K562 (cell line): ENCODE measurements around the gene PIP5KL1.

Source experiments
- CTCF ChIP-seq, 3 experiments: IDR thresholded peaks in 2 of 3; conservative IDR thresholded peaks in 1 of 3; 2 replicates each; pipeline ENCODE4 v1.5.1; 2011 to 2012; ENCODE audit warnings: low read length in 3 of 3, mild to moderate bottlenecking in 3 of 3, control low read depth in 2 of 3, improper control_type of control experiment in 1 of 3, inconsistent platforms in 1 of 3, low read depth in 1 of 3, mixed read lengths in 1 of 3, moderate library complexity in 1 of 3; ENCODE audit not compliant: insufficient read depth in 2 of 3
- EZH2 ChIP-seq: IDR thresholded peaks from 2 replicates; pipeline ENCODE4 v1.6.1; 2012; ENCODE audit warnings: low read depth, mild to moderate bottlenecking, inconsistent platforms, low read length, borderline replicate concordance
- KAT7 ChIP-seq: sonication (generic); formaldehyde crosslinking; IDR thresholded peaks from 2 replicates; pipeline ENCODE4 v1.8.0; 2022; ENCODE audit warnings: missing genetic modification reagents, mild to moderate bottlenecking, borderline replicate concordance
- KDM5B ChIP-seq: fragments of 200-600 bp; sonication (generic); IDR thresholded peaks from 2 replicates; pipeline ENCODE4 v1.6.1; 2012; ENCODE audit warnings: low read depth, mild to moderate bottlenecking, moderate library complexity, low read length, control low read depth, inconsistent platforms; ENCODE audit not compliant: insufficient replicate concordance
- PCBP2 ChIP-seq: fragments of 200-400 bp; formaldehyde crosslinking; IDR thresholded peaks from 2 replicates; pipeline ENCODE4 v1.6.1; 2018; ENCODE audit warnings: low read length, low read depth, mild to moderate bottlenecking, moderate library complexity; ENCODE audit not compliant: poor library complexity, severe bottlenecking
- TF ChIP-seq, protein P1 (sequence below): fragments of 250-450 bp; sonication (Bioruptor Pico); IDR thresholded peaks from 2 replicates; pipeline ENCODE4 v1.8.0; 2021; ENCODE audit warnings: mild to moderate bottlenecking, moderate library complexity
- TF ChIP-seq, protein P2 (sequence below): fragments of 450-650 bp; IDR thresholded peaks from 2 replicates; pipeline ENCODE4 v1.6.1; 2016; ENCODE audit warnings: antibody characterized with exemption

DNA sequence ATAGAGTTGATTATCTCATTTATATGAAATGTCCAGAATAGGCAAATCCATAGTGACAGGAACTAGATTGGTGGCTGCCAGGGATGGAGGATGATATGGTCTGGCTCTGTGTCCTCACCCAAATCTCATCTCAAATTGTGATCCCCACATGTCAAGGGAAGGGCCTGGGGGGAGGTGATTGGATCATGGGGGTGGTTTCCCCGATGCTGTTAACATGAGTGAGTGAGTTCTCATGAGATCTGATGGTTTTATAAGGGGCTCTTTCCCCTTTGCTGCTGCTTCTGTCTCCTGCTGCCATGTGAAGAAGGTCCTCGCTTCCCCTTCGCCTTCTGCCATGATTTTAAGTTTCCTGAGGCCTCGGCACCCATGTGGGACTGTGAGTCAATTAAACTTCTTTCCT, 28.8 kb upstream of the PIP5KL1 start:
- TF ChIP-seq KDM5B (no peak), EZH2 (no peak), CTCF (IDR thresholded peaks at IDR 0.05 in 2 of 3, conservative IDR thresholded peaks at IDR 0.05 in 1 of 3; ENCODE audit: insufficient read depth in 2 of 3, low read depth in 1 of 3, low read length in 3 of 3) (no peak), KAT7 (CRISPR knock-in tag) (no peak), PCBP2 (no peak)
- TF ChIP-seq, protein P1, sequence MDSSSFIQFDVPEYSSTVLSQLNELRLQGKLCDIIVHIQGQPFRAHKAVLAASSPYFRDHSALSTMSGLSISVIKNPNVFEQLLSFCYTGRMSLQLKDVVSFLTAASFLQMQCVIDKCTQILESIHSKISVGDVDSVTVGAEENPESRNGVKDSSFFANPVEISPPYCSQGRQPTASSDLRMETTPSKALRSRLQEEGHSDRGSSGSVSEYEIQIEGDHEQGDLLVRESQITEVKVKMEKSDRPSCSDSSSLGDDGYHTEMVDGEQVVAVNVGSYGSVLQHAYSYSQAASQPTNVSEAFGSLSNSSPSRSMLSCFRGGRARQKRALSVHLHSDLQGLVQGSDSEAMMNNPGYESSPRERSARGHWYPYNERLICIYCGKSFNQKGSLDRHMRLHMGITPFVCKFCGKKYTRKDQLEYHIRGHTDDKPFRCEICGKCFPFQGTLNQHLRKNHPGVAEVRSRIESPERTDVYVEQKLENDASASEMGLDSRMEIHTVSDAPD (CRISPR knock-in tag), result no peak
- TF ChIP-seq, protein P2, sequence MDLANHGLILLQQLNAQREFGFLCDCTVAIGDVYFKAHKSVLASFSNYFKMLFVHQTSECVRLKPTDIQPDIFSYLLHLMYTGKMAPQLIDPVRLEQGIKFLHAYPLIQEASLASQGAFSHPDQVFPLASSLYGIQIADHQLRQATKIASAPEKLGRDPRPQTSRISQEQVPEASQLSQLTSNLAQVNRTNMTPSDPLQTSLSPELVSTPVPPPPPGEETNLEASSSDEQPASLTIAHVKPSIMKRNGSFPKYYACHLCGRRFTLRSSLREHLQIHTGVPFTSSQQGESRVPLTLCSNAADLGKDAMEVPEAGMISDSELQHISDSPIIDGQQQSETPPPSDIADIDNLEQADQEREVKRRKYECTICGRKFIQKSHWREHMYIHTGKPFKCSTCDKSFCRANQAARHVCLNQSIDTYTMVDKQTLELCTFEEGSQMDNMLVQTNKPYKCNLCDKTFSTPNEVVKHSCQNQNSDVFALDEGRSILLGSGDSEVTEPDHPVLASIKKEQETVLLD, result no peak
